Measurements from ENCODE around the gene LRP1-AS. TPM values are rescaled to one million over a fixed set of nuclear protein-coding genes. Genes with fewer than 3 reads are reported as not detected.

Gene LRP1-AS
- total RNA-seq, 4 donors from 2014 or later = not detected

DNA sequence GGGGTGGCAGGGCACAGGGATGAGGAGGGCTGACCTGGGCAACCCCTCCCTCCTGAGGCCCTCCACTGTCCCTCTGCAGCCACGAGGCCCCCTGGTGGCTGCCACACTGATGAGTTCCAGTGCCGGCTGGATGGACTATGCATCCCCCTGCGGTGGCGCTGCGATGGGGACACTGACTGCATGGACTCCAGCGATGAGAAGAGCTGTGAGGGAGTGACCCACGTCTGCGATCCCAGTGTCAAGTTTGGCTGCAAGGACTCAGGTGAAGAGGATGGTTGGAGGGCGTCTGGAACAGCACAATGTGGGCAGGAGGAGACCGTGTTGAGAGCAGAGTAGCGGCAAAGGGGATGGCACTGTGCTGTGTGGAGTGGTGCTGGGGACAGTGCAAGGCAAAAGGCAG, 25.7 kb upstream of the LRP1-AS start:
- TF ChIP-seq, protein P1, sequence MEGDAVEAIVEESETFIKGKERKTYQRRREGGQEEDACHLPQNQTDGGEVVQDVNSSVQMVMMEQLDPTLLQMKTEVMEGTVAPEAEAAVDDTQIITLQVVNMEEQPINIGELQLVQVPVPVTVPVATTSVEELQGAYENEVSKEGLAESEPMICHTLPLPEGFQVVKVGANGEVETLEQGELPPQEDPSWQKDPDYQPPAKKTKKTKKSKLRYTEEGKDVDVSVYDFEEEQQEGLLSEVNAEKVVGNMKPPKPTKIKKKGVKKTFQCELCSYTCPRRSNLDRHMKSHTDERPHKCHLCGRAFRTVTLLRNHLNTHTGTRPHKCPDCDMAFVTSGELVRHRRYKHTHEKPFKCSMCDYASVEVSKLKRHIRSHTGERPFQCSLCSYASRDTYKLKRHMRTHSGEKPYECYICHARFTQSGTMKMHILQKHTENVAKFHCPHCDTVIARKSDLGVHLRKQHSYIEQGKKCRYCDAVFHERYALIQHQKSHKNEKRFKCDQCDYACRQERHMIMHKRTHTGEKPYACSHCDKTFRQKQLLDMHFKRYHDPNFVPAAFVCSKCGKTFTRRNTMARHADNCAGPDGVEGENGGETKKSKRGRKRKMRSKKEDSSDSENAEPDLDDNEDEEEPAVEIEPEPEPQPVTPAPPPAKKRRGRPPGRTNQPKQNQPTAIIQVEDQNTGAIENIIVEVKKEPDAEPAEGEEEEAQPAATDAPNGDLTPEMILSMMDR (IDR thresholded peaks at IDR 0.05; ENCODE audit: low read depth) = no peak

DNA sequence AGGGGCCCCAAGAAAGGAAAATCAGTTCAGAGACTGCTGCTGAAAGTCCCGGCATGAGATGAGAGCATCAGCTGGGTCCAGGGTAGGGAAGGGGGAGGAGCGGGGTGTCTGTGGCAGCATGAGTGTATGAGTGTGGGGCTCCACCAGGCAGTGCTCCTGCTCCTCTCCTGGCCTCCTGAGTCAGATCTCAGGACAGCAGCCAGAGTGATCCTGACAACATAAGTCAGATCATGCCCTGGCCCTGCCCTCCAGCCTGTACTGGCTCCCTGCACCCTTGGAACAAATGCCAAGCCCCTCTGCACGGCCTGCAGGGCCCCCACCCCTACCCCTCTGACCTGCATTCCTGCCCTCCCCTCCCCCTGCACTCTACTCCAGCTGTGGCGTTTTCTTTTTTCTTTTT, 24.2 kb upstream of the LRP1-AS start:
- TF ChIP-seq, protein P1 (IDR thresholded peaks at IDR 0.05; ENCODE audit: low read depth) = no peak

DNA sequence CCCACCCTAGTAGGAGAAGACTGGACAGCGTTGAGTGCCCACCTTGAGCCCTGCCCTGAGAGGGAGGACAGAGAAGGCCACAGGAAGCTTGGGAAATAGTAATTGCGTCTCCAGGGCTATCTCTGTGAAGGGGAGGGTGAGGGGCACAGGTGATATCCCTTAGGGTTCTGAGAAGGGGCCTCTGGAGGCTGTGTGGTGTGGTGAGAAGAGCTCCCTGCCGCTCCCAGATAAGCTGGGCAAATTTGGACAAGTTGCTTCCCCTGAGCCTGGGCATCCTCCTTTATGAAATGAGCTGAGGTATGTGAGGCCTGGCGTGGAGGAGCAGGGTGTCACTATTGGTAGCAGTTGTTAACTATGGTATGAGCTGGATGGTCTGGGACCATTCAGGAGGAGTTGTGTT, 23.5 kb upstream of the LRP1-AS start:
- TF ChIP-seq, protein P1 (IDR thresholded peaks at IDR 0.05; ENCODE audit: low read depth) = no peak

DNA sequence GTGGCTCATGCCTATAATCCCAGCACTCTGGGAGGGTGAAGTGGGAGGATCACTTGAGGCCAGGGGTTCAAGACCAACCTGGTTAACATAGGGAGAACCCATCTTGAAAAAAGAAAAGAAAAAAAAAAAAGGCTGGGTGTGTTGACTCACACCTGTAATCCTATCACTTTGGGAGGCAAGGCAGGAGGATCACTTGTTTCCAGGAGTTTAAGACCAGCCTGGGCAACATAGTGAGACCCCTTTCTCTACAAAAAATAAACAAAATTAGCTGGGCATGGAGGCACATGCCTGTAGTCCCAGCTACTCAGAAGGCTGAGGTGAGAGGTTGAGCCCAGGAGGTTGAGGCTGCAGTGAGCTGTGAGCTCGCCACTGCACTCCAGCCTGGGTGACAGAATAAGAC, 23.0 kb upstream of the LRP1-AS start:
- TF ChIP-seq, protein P1 (IDR thresholded peaks at IDR 0.05; ENCODE audit: low read depth) = no peak

DNA sequence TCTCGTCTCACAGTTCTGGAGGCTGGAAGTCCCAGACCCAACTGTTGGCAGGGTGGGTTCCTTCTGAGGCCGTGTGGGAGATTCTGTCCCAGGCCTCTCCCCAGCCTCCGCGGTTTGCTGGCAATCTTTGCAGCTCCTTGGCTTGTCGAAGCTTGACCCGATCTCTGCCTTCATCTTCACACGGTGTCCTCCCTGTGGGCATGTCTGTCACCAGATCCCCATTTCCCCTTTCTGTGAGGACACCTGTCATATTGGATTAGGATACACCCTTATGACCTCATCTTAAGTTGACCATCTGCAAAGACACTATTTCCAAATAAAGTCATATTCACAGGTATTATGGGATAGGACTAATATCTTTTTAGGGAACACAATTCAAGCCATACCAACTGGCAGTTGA, 22.6 kb upstream of the LRP1-AS start:
- TF ChIP-seq, protein P1 (IDR thresholded peaks at IDR 0.05; ENCODE audit: low read depth) = no peak

DNA sequence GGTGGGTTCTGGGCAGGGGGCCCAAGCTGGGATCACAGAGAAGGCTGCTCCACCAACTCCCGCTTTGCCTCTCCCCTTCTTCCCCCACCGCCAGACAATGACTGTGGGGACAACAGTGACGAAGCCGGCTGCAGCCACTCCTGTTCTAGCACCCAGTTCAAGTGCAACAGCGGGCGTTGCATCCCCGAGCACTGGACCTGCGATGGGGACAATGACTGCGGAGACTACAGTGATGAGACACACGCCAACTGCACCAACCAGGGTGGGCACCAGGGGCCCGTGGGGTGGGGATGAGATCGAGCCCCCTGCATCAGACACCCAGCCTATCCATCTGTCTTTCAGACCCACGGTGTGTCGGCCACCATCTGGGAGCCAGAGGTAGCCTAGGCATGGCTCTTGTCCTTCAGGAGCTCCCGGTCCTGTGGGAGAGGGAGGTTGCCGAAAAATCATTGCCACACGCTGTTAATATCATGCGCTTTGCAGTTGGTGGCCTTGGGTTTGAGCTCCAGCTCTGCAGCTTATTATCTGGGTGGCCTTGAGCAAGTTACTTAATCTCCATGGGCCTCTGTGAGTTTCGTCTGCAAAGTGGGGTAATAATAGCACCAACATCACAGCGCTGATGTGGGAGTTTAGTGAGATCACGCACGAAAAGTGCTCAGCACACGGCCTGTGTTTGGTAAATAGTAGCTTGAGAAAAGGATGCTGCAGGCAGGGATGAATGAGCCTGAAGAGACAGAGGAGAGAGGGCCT, 21.8 kb upstream of the LRP1-AS start:
- TF ChIP-seq, protein P1 (IDR thresholded peaks at IDR 0.05; ENCODE audit: low read depth) = no peak

DNA sequence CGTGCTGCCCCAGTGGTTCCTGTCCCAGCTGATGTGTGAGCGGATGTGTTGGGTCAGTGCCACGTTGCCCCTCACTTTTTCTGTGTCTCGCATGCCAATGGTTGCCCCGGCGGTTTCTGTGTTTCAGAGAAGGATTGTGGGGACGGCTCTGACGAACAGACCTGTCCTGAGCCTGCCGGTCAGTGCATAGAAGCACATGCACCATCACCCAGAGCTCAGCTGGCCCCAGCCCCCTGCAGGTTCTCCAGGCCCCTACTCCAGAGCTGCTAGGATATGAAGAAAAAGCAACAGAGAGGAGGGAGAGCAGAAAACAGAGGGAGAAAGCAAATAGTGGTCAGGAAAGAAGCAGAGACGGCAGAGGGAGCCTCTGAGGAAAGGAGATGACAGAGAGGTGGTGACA, 20.6 kb upstream of the LRP1-AS start:
- TF ChIP-seq, protein P1 (IDR thresholded peaks at IDR 0.05; ENCODE audit: low read depth) = no peak

Measured in subcutaneous adipose tissue (tissue), 4 donors.